Stimulated activated CD8-positive, alpha-beta memory T cell treated with anti-CD3 and anti-CD28 coated beads, Interleukin-12 subunit alpha, Interleukin-12 subunit beta, amount 100 ng/mL, for 4 hours (primary cell): ENCODE data around the gene UPB1.
"Not testable (repeated sequence)": the region's sequence is repeated elsewhere in the genome, so short reads cannot be mapped to it uniquely, and the experiment has no call there.

ENCODE experiments used
- DNase-seq: peaks from one replicate; pipeline ENCODE4 v3.0.0-alpha.2; 2020; ENCODE audit warnings: low read depth

The UPB1 gene

DNA sequence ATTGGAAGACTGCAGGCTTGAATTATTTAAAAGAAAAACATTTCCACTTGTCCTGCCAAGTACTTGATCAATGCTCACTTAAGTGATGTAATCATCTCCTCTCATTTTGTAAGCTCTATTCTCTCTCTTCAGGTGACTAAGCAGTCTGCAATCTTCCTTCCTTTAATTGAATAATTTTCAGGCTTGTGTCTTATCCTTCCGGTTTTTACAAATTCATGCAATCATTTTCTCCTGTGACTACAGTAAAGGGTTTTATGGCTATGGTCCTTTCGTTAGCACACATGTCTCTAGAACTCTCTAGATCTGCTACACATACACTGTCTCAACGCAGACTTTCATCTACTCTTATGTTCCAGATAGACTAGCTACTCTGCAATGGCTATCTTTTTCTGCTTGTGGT is 12.6 kb upstream of the UPB1 start:
- no peak for DNase-seq

DNA sequence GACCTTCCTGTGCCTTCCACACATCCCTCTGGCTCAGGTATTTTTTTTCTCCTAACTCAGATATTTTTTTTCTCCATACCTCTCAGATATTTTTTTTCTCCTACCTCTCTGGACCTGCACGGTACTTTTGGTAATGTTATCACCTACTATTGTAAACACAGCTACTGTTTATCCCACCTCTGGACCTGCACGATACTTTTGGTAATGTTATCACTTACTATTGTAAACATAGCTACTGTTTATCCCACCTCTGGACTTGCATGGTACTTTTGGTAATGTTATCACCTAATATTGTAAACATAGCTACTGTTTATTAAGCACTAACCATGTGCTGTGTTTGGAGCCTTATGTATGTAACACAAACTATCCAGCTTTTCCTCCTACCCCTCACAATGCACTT is 12.1 kb upstream of the UPB1 start:
- DNase-seq, result no peak

DNA sequence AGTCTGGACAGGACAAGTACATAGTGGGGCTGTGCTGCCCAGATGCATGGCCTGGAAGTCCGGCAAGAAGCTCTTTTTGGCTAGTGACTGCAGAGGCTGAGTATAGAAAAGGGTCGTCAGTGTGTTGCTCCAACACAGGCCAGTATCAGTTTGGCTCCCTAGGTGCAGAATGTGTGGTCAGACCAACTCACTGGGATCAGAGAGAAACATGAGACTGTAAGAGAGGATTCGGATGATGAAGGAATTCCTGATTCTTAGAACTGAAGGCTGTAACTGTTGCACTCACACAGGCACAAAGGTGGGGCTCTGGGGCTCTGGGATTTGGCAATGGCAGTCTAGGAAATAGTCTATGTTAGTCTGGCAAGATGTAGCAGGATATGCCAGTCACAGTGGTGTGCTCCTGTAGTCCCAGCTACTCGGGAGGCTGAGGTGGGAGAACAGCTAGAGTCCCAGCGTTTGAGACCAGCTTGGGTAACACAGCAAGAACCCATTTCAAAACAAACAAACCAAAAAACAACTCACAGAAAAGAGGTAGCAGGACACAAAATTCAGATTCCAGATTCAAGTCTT is 11.1 kb upstream of the UPB1 start:
- DNase-seq, result no peak

DNA sequence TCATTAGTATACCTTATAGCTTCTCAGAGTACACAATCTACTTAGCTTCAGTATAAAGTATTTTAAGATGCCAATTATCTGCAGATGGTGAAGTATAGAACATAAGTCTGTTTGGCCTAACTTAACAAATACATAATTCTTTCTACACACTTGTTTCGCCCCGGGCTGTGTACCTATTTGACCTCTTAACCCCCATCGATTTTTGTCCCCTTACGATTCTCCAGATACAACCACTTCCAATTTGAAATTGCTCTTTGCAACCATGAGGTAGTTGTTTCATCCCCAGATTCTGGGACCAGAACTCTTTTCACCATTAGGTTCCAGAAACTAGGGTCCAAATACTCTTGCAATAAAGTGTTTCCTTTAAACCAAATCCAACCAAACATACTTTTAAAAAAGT is 10.0 kb upstream of the UPB1 start:
- no peak for DNase-seq

DNA sequence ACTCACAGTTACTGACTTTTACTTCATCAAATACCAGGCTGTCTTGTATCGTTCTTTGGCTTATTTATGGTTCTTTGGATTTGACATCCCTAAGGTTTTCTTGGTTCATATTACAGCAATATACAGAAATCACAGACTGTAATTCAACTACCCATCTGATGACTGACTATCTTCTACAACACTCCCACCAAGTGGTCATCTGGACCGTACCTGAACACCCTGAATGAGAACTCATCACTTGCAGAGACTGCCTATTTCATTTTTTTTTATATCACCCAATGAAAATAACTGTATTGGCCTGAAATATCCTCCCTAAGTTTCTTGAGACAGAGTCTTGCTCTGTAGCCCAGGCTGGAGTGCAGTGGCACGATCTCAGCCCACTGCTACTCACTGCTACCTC is 9.5 kb upstream of the UPB1 start:
- DNase-seq, result no peak

DNA sequence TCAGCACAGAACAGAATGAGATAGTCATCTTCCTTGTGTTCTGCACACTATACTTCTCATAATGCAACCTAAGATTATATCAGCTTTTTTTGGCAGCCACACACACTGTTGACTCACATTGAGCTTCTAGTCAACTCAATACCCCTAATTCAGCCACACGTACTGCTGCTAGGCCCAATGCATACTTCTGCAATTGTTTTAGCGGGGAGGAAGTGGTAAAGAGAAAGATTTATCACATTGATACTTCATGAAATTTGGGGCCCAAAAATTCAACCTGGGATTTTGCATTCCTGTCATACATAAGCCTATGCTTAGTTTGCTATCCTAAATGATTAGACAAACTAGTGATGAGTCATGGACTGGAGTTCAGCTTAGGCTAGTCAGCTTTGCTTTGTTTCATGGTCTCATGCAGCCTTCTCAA is 8.6 kb upstream of the UPB1 start:
- no peak for DNase-seq

DNA sequence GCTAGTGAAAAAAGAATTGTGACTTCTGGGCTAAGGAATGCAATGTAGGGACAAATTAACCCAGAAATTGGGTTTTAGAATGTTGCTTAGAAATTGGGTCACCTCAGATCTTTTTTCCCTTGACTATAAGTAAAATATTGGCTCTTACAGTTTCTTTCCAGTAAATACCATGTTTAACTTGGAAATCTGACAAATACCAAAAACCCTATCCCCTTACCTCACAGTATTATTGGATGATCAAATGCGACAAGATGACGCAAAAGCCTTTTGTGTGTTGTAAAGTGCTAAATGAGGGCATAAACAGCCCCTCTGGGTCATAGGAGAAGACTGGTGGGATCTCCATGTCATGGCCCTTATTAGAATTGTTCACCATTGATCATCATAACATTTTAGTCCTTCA is 6.1 kb upstream of the UPB1 start:
- DNase-seq, result no peak

DNA sequence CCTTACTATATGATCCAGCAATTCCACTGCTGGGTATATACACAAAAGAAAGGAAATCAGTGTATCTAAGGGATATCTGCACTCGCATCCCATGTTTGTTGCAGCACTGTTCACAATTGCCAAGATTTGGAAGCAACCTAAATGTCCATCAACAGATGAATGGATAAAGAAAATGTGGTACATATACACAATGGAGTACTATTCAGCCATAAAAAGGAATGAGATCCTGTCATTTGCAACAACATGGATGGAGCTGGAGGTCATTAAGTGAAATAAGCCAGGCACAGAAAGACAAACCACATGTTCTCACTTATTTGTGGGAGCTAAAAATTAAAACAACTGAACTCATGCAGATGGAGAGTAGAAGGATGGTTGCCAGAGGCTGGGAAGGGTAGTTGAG is 5.7 kb upstream of the UPB1 start:
- not testable (repeated sequence) for DNase-seq

DNA sequence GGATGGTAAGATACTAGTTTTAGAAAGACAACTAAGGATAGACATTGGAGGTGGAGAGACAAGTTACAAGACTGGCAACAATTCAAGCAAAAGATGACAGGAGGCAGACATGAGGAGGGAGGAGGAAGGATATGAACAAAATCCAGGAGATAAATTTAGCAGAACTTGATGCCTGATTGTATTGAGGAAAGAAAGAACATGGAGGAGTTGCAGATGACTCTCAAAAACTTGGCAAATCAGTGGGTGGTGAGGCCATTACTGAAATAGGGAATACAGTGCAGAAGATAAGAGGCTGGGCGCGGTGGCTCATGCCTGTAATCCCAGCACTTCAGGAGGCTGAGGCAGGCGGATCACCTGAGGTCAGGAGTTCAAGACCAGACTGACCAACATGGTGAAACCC is 2.7 kb upstream of the UPB1 start:
- no peak for DNase-seq

DNA sequence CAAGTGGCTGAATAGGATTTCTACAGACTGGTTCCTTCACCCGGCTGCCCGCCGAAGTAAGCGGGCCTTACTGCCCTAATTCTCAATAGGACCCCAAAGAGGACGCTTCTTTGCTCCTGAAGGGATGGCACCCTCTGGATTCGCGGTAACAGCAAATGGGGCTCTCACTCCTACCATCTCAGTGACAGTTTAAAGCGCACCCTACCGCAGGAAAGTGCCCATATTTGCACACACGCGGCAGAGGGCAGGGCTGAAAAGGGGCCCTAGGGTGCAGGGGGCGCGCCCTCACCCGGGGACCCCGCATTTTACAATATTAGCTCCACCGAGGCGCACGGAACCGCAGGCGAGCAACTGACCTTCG is 985 bp upstream of the UPB1 start:
- no peak for DNase-seq

DNA sequence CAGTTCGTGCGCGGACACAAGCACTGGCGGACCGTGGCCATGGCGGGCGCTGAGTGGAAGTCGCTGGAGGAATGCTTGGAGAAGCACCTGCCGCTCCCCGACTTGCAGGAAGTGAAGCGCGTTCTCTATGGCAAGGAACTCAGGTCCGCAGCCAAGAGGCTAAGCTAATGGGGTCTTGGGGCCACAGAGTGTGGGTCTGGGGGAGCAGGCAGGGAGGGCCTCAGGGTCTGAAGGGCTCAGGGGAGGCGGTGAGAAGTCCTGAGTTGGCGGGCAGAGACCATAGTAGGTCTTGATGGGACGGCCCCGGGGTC is 188 bp downstream of the UPB1 start:
- DNase-seq, result no peak

DNA sequence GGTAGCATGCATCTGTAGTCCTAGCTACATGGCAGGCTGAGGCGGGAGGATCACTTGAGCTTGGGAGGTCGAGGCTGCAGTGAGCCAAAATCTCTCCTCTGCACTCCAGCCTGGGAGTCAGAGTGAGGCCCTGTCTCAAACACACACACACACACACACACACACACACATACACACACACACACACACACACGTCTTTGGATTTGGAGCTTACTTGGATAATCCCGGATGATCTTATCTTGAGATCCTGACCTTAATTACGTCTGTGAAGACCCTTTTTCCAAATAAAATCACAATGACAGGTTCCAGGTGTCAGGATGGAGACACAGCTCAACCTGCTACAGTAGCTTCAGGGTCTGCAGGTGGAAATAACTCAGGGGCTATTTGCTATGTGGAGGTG is 1.1 kb downstream of the UPB1 start:
- no peak for DNase-seq

DNA sequence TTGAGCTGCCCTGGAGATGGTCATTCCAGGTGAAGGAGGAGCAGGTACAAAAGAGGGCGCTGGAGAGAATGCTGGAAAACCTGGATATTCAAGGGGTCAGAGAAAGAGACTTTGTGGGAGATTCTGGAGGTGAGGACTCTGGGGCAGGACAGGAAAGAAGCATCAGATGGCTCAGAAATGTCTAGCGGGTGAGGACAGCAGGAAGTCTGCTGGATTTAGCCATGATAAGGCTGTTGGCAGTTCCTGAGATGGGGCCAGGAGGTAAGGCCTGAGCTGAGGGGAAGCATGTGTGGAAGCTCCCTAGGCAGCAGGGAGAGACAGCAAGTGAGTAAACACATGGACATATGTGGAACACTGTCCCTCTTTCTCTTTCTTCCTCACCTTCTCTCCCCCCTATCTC is 1.5 kb downstream of the UPB1 start:
- no peak for DNase-seq

DNA sequence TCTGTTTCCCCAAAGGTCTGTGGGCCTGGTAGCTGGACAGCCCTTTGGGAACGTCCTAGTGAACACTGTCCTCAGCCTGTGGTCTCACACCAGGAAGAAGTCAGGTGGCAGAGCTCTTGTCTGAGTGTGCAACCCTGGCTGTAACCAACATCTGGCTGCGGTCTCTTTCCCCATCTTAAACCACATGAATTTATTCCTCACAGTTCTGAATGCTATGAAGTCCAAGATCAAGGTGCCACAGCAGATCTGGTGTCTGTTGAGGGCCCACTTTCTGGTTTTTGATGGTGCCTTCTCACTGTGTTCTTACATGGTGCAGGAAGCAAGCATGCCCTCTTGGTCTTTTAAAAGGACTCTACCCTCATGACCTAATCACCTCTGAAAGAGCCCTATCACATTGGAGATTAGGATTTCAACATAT is 2.7 kb downstream of the UPB1 start:
- DNase-seq, result no peak

DNA sequence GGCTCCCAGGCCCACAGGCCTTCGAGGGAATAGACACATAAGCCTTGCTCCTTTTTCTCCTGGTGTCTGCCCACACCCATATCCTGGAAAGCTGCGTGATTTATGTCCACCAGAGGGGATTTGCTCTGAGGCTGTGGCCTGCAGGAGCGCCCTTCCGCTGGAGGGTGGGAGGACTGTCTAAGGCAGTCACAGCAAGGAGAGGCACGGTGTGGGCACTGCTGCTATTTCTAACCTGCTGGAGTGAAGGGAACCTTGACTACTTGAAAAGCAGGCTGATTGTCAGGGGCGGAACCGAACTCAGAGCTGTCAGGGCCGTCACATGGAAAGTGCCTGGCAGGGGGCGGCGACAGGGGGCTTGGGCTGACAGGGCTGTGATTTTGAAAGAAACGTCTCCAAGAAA is 3.7 kb downstream of the UPB1 start:
- DNase-seq, result no peak

DNA sequence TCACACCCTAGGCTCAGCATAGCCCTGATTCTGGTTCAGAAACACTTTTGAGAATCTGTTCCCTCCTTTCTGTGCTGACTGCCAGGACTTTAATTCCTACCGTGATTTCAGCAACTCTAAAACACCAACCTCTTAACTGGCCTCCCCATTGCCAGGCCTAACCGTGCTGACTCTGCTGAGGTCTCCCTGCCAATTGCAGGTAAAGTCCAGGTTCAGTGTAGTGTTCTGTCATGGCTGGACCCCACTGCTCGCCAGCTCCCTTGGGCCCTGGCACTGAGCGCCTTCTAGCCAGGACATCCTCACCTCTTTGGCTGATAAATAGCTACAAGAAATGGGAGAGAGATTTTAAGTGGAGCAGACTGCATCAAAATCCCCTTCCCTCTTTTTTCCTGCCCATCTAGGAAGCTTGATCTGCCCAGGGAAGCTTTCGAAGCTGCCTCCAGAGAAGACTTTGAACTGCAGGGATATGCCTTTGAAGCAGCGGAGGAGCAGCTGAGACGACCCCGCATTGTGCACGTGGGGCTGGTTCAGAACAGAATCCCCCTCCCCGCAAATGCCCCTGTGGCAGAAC is 4.7 kb downstream of the UPB1 start:
- DNase-seq, result no peak

DNA sequence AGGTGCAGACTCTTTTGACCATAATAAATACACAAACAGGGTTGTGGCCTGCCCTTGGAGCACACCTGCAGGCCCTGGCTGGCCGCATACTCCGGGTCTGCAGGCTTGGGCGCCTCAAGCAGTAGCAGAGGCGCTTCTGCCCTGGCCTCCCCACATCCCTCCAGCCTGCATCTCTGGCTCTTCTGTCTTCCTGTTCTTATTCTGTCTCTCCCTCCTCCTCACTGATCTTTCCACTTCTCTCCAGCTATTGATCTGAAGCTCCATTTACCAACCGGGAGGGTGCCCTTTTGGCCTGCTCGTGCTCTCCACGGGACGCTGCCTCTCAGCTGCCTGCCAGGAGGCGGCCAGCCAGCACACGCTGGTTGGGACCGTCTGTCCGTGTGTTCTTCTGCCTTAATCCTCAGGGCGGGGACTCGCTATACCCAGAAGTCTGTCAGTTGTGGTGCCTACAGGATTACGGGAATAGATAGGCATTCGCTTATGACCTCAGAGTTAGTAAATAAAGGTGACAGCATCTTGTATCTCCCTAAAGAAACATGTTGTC is 5.2 kb downstream of the UPB1 start:
- DNase-seq, result no peak

DNA sequence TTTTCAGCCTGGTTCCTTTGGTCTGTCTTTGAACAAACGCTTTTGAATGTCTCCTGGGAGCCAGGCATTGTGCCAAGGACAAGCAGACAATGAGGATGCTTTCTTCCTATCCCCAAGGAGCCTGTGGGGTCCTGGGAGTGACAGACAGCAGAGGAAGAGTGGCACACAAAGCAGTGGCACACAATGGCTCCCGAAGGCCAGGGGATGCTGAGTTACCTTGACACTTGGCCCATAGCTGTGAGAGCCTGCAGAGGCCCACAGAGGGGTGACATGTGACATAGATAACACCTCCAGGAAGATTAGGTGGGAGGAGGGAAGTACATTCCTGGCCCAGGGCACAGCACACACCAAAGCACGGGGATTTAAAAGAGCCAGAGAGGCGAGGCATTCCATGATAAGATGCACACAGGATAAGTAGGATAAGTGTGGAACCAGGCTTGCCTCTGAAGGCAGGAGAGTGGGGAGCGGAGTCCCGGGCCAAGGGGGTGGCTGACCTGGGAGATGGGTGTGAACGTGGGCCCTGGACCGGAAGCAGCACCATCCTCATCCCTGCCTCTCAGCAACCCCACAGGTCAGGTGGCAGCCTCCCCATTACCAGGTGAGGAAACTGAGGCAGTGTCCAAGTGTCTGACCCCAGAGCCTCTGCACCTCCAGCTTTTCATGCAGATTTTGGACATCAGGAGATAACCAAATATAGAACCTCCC is 6.3 kb downstream of the UPB1 start:
- DNase-seq, result no peak

DNA sequence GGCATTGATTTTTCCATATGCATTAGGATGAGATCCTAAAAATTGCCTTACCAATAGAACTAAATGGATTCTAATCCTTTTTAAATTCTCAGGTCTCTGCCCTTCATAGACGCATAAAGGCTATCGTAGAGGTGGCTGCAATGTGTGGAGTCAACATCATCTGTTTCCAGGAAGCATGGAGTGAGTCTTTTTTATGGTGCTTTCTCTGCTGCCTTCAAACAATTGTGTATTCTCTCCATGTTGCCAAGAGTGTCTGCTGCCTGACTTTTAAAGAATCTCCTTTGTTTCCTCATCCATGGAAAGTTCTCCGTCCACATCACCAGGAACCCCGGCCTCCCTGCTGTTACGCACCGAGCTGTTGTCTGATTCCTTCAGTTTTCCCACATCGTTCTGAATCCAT is 6.9 kb downstream of the UPB1 start:
- no peak for DNase-seq

DNA sequence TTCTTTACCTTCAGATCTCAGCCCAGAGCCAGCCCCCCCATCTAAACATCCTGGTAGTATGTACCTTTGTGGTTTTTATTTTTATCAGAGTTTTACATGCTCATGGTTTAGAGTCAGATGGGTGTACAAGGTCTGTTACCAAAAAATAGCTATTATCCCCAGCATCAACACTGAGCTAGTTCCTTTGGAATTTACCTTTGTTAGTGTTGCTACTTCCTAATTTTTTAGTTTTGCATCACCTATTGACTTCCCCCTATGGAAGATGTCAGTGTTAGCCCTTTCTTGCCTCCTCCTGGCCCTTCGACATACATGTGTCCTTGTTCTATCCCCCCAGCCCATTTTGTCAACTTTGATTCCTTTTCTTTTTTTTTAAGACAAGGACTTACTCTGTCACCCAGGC is 7.4 kb downstream of the UPB1 start:
- DNase-seq, result no peak

DNA sequence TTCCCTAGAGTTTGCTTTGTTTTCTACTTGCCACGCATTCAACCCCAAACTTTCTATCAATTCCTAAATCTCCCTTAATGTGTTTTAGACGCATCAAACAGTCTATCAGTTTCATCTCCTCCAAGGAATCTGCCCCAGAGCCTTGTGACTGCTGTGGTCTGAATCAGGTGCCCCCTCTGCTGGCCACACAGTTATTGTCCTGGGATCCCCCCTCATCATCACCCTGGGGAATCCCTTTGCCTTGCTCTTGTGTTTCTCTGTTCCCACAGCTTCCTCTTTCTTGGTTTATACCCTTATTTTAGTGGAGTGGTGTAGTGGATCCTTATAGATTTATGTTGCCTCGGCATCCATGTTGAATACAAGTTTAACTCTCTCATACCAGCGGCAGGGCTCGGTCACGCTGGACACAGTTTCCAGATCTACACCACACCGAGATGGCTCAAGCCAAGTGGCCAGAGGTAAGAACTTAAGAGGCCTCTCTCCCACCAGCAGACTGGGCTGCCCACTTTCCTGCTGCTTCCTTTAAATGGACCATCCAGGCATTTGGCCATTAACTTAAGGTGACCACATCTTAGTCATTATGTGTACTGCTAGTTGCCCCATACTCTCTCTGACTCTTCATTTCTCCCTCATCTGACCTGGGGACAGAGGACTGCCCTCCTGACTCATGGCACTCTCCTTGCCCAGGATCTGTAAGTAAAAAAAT is 8.2 kb downstream of the UPB1 start:
- DNase-seq, result peak; percentile 46

DNA sequence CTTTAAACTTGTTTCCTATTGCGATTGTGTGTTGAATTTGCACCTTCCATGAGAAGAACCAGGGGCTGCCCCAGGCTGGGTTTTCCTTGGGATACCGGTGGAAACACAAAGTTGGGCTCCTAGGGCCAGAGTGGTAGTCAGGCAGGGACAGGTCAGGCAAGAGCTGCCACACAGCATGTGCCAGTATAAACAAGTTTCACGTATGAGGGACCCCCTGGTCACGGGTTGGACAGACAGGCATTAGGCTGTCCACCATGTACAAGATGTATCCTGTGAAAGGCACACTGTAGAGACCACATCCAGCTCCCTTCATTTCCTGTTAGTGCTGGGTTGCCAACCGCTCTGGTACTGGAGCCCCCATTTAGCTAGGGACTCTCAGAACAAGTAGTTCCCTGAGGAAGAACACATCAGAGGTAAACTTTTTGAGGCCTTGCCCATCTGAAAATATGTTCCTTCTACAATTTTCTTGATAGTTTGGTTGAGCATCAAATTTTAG is 8.8 kb downstream of the UPB1 start:
- DNase-seq, result no peak

DNA sequence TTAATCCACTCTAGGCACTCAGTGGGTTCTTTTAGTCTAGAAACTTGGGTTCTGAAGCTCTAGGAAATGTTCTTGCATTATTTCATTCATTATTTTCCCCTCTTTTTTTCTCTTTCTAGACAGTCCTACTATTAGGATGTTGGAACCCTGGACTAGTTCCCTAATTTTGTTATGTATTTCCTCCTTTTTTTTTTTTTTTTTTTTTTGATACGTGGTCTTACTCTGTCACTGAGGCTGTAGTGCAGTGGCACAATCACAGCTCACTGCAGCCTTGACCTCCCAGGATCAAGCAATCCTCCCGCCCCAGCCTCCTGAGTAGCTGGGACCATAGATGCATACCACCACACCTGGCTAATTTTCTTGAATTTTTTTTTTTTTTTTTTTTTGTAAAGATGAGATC is 9.4 kb downstream of the UPB1 start:
- no peak for DNase-seq
